Measurements from ENCODE around the gene TEX55.
"Not testable (repeated sequence)": the region's sequence is repeated elsewhere in the genome, so short reads cannot be mapped to it uniquely, and the experiment has no call there.

TEX55 gene

GRCh38 chr3:119161240-119161639, 15.3 kb downstream of the TEX55 start:
- DNase-seq: no peak

GRCh38 chr3:119164745-119165144, 18.8 kb downstream of the TEX55 start:
- DNase-seq: not testable (repeated sequence)

- no peak for DNase-seq
Observed at GRCh38 chr3:119170821-119171220, 24.9 kb downstream of the TEX55 start.

DNA sequence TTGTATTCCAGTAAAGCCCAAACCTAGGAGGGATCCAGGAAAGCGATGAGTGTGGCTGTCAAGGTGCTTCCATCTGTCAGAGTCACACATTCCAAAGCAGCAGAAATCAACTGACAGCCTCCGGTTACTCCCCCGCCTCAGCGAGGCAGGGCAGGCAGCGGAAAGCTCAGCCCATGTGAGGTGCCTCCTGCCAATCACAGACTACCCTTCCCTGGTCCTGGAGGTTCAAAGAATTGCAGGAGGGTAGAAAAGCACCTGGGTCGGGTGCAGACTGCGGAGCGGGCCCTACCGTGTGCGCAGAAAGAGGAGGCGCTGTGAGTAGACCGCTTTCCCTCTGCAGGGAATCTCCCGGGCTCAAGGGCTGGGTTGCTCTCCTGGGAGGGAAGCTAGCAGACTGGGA, 27.4 kb downstream of the TEX55 start, which contains the start of gene UPK1B:
Gene UPK1B (plus strand): TSS at position 274 of the 400 bp plus-strand sequence. CDS start 13,144 bp downstream, outside the sequence.
- no peak for DNase-seq

DNA sequence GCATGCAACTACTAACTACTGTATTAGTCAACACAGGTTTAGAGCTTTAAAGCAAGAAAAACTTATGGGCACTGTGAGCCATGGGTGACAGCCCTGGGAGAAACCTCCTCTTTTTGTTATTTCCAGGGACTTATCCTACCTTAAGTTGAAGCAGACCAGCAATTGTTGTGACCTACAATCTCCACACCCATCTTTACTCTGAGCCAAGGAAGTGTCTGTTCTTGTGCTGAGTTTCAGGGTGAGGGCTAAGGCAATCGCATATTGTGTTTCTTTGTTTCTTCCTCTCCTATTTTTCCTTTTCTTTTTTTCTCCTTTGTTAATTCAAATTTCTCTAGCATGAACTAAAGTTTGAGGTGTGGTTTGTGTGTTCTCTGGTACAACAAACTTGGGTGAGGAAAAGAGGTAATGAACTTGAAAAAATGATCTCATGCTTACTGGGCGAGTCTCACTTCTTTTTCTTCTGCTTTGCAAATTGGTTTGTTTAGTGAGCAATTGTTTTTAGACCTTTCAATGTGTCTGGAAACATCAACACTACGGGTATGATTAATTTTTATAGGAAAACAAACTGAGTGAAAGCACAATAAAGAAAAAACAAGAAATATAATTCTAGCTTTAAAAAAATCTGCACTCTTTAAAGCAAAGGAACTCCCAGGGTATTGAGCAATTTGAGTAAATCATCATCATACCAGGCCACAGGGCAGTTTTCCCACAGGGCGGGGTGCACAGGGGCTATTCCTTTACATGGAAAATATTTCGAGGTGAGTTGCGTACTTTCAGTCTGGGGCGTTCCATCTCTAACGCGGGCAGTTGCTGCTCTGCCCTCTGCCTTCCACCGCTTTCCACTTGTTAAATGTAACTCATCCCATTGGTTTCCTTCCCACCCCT, 30.1 kb downstream of the TEX55 start:
- no peak for DNase-seq

GRCh38 chr3:119176778-119177177, 30.8 kb downstream of the TEX55 start:
- DNase-seq: no peak

- DNase-seq: peak; percentile 46
Observed at GRCh38 chr3:119177321-119177720, 31.4 kb downstream of the TEX55 start.

DNA sequence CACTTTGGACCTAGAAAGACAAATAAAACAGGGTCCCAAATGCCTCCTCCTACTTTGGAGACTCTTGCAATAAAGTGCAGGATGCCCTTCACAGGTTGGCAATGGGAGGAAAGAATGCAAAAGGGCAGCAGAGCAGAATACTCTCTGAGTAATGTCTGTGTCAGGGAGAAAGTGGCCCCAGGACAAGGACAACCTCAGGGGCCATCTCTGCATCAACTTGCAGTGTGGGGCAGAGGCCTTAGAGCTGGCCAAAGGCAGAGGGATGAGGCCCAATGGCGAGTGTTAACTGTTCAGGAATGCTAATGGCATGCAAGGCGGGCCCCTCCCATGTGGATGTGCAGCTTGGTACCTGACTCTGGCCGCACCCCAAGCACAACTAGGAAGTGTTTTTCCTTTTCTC, 35.8 kb downstream of the TEX55 start:
- DNase-seq: no peak

DNA sequence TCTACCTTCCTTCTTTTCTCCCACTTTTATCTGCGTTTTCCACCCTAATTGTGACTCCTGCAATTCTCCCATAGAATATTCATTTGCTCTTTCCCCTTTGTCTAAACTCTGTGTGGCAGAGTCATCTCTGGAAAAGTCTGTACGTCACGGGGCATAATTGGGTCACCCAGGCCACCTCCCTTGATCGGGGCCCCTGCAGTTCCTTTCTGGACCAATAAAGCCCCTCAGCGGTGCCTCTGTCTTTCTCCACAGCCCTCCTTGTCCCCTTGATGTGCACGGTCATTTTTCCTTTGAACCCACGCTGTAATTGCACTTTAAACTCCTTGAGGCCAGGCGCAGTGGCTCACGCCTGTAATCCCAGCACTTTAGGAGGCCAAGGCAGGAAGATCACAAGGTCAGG, 38.1 kb downstream of the TEX55 start:
- DNase-seq: no peak

GRCh38 chr3:119184796-119185570, 39.0 kb downstream of the TEX55 start:
- no peak for DNase-seq

- no peak for DNase-seq
Observed at GRCh38 chr3:119187266-119187665, 41.3 kb downstream of the TEX55 start.

DNA sequence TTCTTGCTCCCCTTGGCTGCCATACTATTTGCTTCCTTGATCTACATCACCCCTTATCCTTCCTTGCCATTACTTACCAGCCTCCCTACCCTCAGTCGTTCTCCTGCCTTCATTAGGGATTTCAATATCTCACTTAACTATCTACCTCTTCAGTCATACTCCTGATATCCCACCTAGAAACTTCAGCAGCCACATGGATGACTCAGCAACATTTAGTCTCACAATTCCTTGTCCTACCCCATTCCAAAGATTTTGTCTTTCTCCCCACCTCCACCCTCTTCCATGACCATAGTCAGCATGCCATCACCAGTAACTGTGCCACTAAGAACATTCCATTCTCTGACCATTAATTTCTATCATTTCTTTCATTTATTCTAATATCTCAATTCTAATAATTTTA, 45.8 kb downstream of the TEX55 start:
- no peak for DNase-seq

DNA sequence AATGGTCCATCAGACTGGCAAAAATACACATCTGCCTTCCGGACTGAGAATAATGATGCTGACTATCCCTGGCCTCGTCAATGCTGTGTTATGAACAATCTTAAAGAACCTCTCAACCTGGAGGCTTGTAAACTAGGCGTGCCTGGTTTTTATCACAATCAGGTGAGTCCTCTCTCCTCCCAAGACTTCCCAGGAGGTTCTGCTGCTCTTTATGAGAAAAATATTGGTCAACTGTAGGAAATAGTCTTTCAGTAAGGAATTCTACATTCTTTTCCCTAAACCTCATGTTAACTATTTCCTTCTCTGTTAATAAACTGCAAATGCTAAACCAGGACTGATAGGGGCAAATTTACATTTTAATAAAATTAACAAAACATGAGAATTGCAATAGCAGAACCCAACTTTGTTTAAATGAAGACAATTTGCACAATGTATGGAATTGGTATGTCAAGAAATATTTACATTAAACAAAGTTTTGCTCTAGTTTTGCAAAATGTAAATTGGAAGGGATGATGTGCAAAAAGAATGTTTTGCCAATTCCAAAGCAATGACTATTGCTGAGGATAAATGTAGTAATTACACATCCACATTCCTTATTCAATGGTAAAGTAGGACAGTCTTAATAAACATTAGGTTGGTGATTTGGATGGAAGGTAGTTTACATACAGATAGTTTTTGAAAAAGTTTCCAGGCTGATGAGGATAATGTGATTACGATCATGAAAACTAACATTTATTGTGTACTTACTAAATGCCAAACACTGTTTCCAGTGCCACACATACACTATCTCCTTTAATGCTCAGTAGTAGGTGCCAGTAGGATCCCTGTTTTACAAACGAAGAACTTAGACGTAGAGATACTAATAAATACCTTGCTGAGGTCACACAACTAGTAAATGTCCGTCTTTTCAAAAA, 48.5 kb downstream of the TEX55 start:
- DNase-seq: no peak

DNA sequence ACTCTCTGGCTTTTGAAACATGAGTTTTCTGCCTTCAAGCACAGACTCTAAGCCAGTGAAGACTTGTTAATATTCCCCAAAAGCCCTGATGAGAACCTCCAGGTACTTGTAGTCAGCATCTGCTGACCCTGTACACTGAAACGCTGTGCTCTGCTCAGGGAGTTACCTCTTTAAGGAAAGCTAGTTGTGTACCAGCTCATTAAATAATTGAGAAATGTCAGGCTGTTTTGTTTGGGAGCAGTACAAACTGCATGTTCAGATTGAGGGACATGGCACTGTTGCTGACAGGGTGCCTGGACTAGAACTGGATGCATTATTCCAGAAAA, 49.1 kb downstream of the TEX55 start:
- DNase-seq: no peak

DNA sequence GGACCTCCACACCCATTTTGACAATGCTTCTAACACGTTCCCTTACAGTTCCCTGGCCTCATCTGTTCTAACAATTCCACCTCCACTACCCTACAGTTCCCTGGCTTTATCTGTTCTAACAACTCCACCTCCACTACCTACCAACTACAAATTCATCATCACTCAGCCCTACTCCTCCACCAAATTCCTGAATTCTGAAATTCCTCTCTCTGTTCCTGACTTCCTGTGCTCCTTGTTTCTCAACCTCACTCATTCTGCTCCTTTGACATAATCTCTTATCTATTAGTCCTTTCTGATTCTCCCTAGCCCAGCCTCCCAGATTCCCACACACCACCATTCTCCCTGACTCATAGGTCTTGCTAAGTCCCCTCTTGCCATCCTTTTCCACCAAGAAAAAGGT, 49.9 kb downstream of the TEX55 start:
- no peak for DNase-seq
